ENCODE data around the gene MYOM3.

MYOM3 gene

GRCh38 chr1:24097663-24098062 is 14.3 kb downstream of the MYOM3 start:
- no peak overlapping the region for H3K4me3 ChIP-seq (replicated peaks; ENCODE audit: low read depth, low read length)
- TF ChIP-seq CTCF (IDR thresholded peaks at IDR 0.05; ENCODE audit: low read length, missing control alignments): no peak
- no peak for DNase-seq (ENCODE audit: low read depth)

GRCh38 chr1:24096739-24097103 is 15.2 kb downstream of the MYOM3 start:
- H3K4me3 ChIP-seq (replicated peaks; ENCODE audit: low read depth, low read length): no peak overlapping the region
- no peak for TF ChIP-seq CTCF (IDR thresholded peaks at IDR 0.05; ENCODE audit: low read length, missing control alignments)
- no peak for DNase-seq (ENCODE audit: low read depth)

GRCh38 chr1:24096009-24096738 is 15.8 kb downstream of the MYOM3 start:
- H3K4me3 ChIP-seq (replicated peaks; ENCODE audit: low read depth, low read length): no peak overlapping the region
- DNase-seq (ENCODE audit: low read depth): no peak
- no peak for TF ChIP-seq CTCF (IDR thresholded peaks at IDR 0.05; ENCODE audit: low read length, missing control alignments)

- H3K4me3 ChIP-seq (replicated peaks; ENCODE audit: low read depth, low read length): no peak overlapping the region
- TF ChIP-seq CTCF (IDR thresholded peaks at IDR 0.05; ENCODE audit: low read length, missing control alignments): no peak
- DNase-seq (ENCODE audit: low read depth): no peak
Measured at GRCh38 chr1:24095140-24095859, 16.6 kb downstream of the MYOM3 start.

GRCh38 chr1:24094554-24094953 is 17.4 kb downstream of the MYOM3 start:
- DNase-seq (ENCODE audit: low read depth): no peak
- no peak overlapping the region for H3K4me3 ChIP-seq (replicated peaks; ENCODE audit: low read depth, low read length)
- TF ChIP-seq CTCF (IDR thresholded peaks at IDR 0.05; ENCODE audit: low read length, missing control alignments): no peak

GRCh38 chr1:24093732-24094131 is 18.2 kb downstream of the MYOM3 start:
- no peak for DNase-seq (ENCODE audit: low read depth)
- no peak for TF ChIP-seq CTCF (IDR thresholded peaks at IDR 0.05; ENCODE audit: low read length, missing control alignments)
- H3K4me3 ChIP-seq (replicated peaks; ENCODE audit: low read depth, low read length): no peak overlapping the region
